Fibroblast of skin of back (primary cell): Measurements from ENCODE around the gene ADORA1.

Experiments used
- DNase-seq: peaks from one replicate; pipeline ENCODE4 v3.0.0-alpha.2; 2013

Gene ADORA1

DNA sequence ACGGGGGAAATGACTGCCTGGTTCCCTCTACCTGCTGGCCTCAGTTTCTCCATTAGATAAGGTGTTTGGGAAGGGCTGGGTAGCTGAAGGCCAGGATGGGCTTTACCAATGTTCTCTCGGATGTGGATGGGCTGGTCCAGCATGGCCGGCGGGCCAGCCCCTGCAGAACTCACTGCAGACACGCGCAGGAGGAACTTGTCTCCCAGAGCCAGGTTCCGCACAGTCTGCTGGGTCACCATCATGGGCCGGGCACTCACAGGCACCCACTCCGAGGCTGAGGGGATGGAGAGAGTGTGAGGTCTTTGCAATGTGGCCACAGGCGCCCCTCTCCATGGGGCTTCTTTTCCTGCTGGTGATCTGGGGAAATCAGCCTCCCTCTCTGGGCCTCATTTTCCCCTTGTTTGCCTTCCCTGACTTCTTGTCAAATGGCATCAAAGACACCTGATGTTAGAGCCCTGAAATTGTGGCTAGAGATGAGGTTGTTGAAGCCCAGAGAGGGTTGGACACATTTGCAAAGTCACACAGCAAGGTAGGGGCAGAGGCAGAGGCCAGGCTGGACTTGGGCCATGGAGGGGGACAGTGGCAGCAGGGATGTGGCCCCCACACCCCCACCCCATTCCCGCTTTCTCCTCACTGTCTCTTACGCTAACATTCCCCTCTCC is 46.9 kb downstream of the ADORA1 start:
- DNase-seq, result no peak

GRCh38 chr1:203175237-203175826 is 47.8 kb downstream of the ADORA1 start, which contains the start of gene MYBPH:
Gene MYBPH, minus strand, starts transcription at chr1:203175826. Its CDS starts 71 bp downstream, at chr1:203175755.
- DNase-seq, result no peak

DNA sequence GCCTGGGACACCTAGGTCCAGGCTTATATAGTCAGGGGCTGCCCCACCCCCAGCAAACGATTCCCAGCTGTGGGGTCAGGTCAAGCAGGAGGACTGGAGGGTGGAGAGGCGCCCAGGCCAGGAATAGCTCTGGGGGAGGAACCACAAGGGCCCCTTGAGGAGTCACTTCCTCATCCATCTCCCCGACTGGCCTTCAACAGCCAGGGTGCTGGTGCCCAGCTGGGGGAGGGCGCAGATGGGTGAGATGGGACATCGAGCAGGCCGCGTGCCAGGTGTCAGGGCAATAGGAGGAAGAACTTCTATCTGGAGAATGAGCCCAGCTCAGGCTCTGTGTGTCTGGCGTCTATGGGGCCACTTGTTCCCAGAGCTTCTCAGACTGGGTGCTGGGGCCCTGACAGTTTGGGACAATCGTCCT is 48.3 kb downstream of the ADORA1 start:
- DNase-seq, result no peak

- DNase-seq, result no peak
These were observed 48.9 kb downstream of the ADORA1 start for GRCh38 chr1:203176273-203177035.

- no peak for DNase-seq
These were observed 49.5 kb downstream of the ADORA1 start for GRCh38 chr1:203177036-203177405.

DNA sequence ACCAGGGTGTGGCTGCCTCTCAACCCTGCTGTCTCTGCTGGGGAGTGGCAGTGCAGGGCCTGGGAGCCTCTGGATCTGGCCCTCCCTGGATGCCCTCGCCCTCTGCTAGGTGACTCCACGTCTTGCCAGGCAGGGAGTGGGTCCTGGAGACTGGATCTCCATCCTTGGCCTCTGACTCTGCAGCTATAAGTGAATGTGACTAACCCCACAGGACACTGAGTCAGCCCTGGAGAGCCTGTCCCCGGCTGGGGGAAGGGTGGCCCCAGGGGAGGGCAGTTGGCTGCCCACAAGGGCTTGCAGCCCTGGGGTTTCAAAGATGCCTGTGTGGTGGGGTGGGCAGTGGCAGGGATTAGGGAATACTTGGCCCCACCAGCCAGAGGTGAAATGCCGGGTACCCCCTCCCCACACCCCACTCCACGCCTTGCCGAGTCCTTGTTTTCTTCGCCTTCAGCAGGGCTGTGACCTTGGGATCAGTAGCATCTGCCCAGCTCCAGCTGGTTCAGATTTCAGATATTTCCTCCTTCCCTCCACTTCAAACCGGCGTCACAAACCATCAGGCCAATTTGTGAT is 50.0 kb downstream of the ADORA1 start:
- peak; percentile 79 for DNase-seq

GRCh38 chr1:203178083-203178482 is 50.6 kb downstream of the ADORA1 start:
- peak; percentile 32 for DNase-seq

- no peak for DNase-seq
These were observed 51.5 kb downstream of the ADORA1 start for GRCh38 chr1:203178821-203179666.

DNA sequence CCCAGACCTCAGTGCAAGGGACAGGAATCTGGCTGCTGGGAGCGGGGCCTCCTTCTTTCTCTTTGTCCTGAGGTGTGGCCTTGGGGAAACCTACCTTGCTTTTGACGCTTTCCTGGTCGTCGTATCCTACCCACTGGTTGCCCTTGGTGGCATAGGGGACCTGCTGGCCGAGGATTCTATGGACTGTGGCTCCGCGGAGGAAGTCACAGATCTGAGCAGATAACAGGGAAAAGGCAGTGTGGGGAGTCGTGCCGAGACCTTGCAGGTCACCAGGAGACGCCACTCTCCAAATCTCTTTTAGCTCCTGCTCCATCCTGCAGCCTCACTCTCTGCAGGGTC is 52.1 kb downstream of the ADORA1 start:
- no peak for DNase-seq

DNA sequence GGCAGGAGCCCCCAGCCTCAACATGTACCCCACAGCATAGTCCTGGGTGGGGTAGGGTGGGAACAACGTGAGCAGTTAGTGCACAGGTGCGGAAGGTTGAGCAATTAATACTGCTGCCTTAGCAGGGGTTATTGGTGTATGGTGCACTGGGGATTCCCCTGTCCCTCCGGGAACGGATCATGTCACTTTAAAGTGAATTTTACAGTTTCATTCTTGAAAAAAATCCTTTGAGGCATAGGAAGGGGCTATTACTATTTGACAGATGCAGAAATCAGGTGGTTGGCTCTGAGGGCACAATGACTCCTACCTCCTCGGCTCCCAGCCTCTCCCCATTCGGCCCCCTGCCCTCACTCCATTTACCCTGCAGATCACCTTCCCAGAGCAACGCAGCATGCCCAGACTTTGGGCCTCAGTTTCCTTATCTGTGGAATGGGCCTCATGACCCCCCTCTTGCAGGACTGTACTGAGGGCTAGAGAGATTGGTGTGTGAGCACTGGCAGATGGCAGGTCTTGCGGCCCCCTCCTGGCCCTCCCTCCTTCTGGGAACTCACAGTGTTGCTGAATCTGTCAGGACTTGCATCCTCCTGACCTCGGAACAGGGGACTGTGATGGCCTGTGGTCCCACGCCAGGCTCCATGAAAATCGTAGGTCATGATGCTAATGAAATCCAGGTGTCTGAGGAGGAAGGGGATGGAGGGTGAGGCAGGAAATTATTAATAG is 53.2 kb downstream of the ADORA1 start:
- no peak for DNase-seq

DNA sequence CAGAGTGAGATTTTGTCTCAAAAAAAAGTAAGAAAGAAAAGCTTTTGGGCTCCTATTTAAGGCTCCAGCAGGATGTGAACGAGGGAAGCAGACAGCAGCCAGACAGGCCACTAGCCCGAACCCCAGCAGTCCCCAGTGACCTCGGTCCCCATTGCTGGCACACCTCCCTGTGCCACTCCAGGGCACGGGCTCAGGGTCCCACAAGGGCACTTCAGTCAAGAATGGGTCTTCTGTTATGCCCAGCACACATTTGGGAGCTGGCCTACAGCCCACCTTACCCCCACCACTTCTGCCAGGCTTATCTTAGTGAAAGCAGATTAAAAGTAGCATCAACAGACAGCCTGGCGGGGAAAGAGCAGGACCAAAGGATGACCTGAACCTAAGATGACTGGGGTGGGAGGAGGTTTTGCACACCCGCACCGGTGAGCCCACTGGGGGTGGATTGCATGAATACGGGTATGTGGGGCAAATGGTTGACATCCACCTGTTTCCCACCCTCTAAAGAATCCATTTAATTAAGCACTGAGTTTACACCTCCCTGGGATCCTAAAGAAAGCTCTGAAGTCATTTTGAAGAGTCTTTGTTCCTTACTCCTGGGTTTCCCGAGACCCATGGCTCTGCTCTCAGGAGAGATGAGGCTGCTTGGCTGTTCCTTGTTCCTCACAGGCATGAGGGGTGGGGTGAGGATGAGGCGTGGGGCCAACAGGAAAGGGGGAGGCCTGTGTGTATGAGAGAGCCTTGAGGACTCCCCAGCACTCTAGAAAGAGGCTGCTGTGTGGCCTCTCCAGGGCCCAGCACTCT is 54.3 kb downstream of the ADORA1 start:
- DNase-seq, result no peak

DNA sequence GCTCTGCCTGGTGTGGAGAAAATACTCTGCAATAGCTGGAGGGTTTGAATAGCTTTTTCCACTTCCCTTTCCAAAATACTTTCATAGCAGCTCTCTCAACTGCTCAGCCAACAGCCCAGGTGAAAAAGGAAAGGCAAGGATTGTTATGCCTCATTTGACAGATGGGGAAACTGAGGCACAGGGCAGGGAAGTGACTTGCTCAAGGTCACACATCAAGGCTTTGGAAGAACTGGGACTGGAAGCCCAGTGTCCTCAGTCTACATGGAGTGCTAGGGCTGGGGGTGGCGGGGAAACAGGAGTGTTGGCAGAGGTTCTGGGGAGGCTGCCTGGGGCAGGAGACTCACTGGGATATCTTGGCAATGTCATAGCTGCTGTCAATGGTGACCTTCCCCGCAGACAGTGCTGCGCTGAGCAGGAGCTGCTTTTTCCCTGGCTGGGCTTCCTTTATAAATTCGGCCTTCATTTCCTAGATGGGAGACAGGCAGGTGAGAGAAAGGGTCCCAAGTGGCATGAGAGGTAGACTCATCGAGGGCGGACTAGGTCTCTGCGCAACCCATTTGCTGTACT is 54.9 kb downstream of the ADORA1 start:
- DNase-seq, result no peak

DNA sequence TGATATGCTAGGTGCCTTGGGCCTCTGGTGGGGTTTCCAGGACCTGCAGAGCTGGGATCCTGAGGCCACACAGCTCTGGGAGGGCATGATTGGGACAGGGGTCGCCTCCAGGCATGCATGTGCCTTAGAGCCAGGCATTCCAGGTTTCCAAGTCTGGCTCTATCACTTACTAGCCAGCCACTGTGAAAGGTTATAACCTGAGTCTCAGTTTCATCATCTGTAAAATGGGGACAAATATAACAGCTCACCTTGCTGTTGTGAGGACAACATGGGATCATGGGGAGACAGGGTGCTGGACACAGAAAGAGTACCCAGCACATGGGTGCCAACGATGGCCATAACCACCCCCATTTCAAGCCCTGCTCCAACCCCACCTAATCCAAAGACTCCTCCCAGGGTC is 56.3 kb downstream of the ADORA1 start:
- DNase-seq, result no peak

GRCh38 chr1:203184467-203184866 is 56.9 kb downstream of the ADORA1 start:
- DNase-seq, result no peak

DNA sequence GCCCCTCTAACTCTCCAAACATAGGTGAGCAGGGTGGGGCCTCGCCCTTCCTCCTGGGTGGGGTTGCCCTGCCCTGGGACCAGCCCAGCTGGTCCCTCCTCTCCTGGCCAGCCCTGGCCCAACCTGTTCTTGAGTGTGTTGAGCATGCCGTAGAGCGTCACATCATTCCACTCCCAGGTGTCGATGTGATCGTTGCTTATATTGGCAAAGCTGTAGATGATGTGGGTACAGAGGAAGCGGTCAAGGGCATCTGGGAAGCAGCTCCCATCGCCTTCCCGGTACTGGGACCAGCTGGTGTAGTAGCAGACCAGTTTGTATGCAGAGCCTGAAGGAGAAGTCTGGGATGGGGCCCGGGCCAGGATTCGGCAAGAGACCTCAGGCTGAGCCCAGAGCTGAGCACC is 57.5 kb downstream of the ADORA1 start:
- DNase-seq, result no peak

- DNase-seq, result no peak
These were observed 58.1 kb downstream of the ADORA1 start for GRCh38 chr1:203185585-203185984.

GRCh38 chr1:203186091-203186445 is 58.5 kb downstream of the ADORA1 start:
- DNase-seq, result no peak

- DNase-seq, result no peak
These were observed 59.1 kb downstream of the ADORA1 start, which contains the start of gene CHI3L1 for GRCh38 chr1:203186446-203187303. Gene CHI3L1, minus strand, starts transcription at chr1:203186704. Its CDS starts 81 bp downstream, at chr1:203186623.

GRCh38 chr1:203187304-203187685 is 59.8 kb downstream of the ADORA1 start:
- DNase-seq, result no peak
